ENCODE data around the gene MAP4K5. TPM values are rescaled to one million over a fixed set of nuclear protein-coding genes. Genes with fewer than 3 reads are reported as not detected.

The MAP4K5 gene
- total and polyA plus RNA-seq, 12 donors = 9.2 to 205 (median 33.4) TPM

DNA sequence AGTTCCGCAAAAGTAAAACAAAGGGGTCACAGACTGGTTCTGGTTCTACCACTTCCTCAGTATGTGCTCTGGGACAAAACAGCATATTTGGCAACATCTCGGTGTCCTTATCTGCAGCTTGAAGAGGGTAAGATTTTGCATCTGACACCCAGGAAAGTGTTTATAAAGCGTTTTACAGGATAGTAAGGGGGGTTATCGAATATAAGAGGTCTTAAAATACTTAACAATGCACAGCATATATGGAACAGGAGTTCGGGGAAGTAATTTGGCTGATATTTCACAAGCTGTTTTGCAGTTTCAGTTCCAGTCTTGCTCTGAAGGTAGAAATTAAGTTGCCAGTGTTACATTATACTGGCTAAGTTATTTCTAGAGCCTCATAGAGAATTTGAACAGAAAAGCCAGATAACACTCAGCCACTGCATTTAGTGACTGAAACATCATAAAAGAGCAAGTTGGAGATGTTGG is 904 bp upstream of the MAP4K5 start:
- TF ChIP-seq, protein P1, sequence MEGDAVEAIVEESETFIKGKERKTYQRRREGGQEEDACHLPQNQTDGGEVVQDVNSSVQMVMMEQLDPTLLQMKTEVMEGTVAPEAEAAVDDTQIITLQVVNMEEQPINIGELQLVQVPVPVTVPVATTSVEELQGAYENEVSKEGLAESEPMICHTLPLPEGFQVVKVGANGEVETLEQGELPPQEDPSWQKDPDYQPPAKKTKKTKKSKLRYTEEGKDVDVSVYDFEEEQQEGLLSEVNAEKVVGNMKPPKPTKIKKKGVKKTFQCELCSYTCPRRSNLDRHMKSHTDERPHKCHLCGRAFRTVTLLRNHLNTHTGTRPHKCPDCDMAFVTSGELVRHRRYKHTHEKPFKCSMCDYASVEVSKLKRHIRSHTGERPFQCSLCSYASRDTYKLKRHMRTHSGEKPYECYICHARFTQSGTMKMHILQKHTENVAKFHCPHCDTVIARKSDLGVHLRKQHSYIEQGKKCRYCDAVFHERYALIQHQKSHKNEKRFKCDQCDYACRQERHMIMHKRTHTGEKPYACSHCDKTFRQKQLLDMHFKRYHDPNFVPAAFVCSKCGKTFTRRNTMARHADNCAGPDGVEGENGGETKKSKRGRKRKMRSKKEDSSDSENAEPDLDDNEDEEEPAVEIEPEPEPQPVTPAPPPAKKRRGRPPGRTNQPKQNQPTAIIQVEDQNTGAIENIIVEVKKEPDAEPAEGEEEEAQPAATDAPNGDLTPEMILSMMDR (IDR thresholded peaks at IDR 0.05) = peak in 1 of 6 experiments; percentile 10
- no peak for TF ChIP-seq POLR2A (IDR thresholded peaks at IDR 0.05)
- H3K9me3 ChIP-seq (replicated peaks in 1 of 3) = no peaks in the 10 kb centered on the region
- DNase-seq = peak in 1 of 7 donors; percentile 16
- intact Hi-C loops (cut with DNase I) = loop anchor here (5.0 kb wide), 2 partner anchors 211 to 216 kb away; no protein-coding TSS in a partner anchor
- peaks cover 13 to 33% of the 10 kb centered on the region in 2 donors for H3K4me1 ChIP-seq (replicated peaks in 1 of 2)
- peak overlapping the region in 1 of 4 donors; percentile 80 for H3K4me3 ChIP-seq
- no peaks in the 10 kb centered on the region for H3K27me3 ChIP-seq
- H3K36me3 ChIP-seq (replicated peaks in 1 of 2) = no peaks in the 10 kb centered on the region
- H3K27ac ChIP-seq = peak overlapping the region in 2 of 5 donors; percentile 94 to 98
- 29 to 40% (median 32%) methylated on average over 5 of the region's 5 CpGs for WGBS, 4 donors

DNA sequence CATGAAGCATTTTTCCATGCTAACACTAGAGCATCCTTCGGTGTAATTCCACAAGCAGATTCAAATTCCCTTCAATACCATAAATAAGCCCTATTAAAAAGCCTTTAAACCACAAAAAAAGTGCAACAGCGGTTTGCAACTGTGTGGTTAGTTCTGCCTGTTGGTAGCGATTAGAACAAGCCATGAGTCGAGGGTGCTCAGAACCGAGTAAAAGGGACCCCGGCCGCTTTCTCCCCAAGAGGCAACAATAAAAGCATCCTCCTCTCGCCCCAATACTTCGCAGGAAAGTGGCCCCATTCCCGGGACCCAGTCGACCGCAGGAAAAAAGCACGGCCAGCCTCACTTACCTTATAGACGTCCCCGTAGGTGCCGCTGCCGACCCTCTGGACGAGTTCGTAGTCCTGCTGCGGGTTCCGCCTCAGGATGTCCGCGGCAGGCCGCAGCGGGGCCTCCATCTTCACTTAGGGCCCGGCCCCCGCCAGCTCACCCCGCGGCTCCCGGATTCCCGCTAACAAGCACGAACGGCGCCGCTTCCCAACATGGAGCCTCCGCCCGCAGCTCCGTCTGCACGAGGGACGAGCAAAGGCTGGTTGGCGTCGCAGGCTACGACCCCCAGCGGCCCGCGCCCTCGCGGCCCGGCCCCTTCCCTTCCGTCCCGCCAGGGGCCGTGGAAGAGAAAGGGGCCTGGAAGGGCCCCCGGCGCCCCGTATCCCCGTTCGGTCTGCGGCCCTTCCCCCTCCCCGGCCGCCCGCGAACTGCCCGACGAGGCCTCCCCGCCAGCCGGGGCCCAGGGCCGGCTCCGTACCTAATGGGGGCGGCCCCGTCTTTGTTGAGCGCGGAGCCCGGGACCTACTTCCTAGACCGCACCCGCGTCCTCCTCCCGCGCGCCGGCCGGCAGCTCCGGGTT is 521 bp downstream of the MAP4K5 start:
- TF ChIP-seq POLR2A (IDR thresholded peaks at IDR 0.05) = peak in 1 of 2 donors; percentile 54
- TF ChIP-seq, protein P1 (IDR thresholded peaks at IDR 0.05) = no peak
- H3K27me3 ChIP-seq = no peaks in the 10 kb centered on the region
- WGBS, 4 donors = 1 to 2% (median 1%) methylated on average over 21 to 81 of the region's 82 CpGs
- peak overlapping the region; percentile 59 to 94 (median 73) for H3K4me3 ChIP-seq
- H3K4me1 ChIP-seq (replicated peaks in 1 of 2) = peaks cover 13 to 33% of the 10 kb centered on the region in 2 donors
- peak; percentile 40 to 72 (median 58) for DNase-seq
- intact Hi-C loops (cut with DNase I) = loop anchor here (5.0 kb wide), 2 partner anchors 210 to 215 kb away; no protein-coding TSS in a partner anchor
- no peaks in the 10 kb centered on the region for H3K9me3 ChIP-seq (replicated peaks in 1 of 3)
- H3K27ac ChIP-seq = peak overlapping the region; percentile 58 to 98 (median 94)
- H3K36me3 ChIP-seq (replicated peaks in 1 of 2) = no peaks in the 10 kb centered on the region

DNA sequence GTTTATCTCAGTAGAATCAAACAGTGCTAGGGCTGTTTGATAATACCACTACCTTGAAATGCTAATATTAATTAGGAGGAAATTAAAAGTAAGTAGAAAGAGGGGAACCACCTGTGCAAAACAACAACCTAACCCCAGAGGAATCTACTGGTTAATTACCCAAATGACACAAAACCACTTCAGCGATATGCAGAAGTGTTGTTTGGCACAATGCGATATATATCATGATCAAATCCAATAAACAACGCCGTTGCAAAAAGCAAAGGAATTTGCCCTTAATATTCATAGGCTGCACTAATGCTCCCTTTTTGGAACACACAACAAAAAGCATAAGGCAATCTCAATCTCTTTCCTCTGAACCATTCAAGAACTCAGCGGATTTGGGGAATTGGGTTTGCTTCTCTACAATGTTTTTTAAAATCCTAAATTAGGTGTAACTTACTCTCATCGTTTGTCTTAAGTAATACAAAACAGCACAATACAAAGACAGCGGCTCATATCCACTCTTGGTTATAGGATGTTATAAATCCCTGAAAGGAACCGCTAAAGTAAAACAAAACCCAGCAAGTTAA is 1.5 kb downstream of the MAP4K5 start:
- H3K27me3 ChIP-seq = no peaks in the 10 kb centered on the region
- H3K9me3 ChIP-seq (replicated peaks in 1 of 3) = no peaks in the 10 kb centered on the region
- intact Hi-C loops (cut with DNase I) = loop anchor here (5.0 kb wide), 2 partner anchors 209 to 214 kb away; no protein-coding TSS in a partner anchor
- no peak for DNase-seq
- no peak overlapping the region for H3K27ac ChIP-seq
- H3K36me3 ChIP-seq (replicated peaks in 1 of 2) = no peaks in the 10 kb centered on the region
- TF ChIP-seq, protein P1 (IDR thresholded peaks at IDR 0.05) = no peak
- TF ChIP-seq POLR2A (IDR thresholded peaks at IDR 0.05) = no peak
- 45 to 58% (median 53%) methylated on average over 8 of the region's 8 CpGs for WGBS, 4 donors
- peak overlapping the region in 1 of 4 donors; percentile 80 for H3K4me3 ChIP-seq
- H3K4me1 ChIP-seq (replicated peaks in 1 of 2) = peaks cover 13 to 33% of the 10 kb centered on the region in 2 donors

DNA sequence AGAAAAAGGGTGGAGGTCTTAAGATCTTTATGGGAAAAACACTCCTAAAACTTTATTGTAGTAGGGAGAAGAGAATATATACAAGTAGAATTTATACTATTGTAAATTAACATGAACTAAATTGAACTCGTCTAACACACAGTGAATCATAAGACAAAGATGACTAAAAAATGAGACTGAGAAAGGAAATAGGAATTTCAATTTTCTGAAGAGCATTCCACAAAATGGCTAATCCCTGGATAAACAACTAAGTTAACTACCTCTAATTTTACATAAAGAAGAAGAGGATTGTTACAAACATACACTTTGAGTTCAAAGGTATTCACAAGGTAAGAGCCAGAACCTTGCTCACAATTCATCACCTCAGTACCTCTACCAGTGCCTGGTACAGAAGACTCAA is 2.0 kb downstream of the MAP4K5 start:
- WGBS, 4 donors = 13 to 21% (median 18%) methylated on average over 1 of the region's 1 CpG
- no peaks in the 10 kb centered on the region for H3K9me3 ChIP-seq (replicated peaks in 1 of 3)
- intact Hi-C loops (cut with DNase I) = loop anchor here (5.0 kb wide), 2 partner anchors 208 to 213 kb away; no protein-coding TSS in a partner anchor
- H3K27ac ChIP-seq = no peak overlapping the region
- TF ChIP-seq, protein P1 (IDR thresholded peaks at IDR 0.05) = no peak
- no peak for TF ChIP-seq POLR2A (IDR thresholded peaks at IDR 0.05)
- H3K27me3 ChIP-seq = no peaks in the 10 kb centered on the region
- no peaks in the 10 kb centered on the region for H3K36me3 ChIP-seq (replicated peaks in 1 of 2)
- H3K4me1 ChIP-seq (replicated peaks in 1 of 2) = peaks cover 13 to 33% of the 10 kb centered on the region in 2 donors
- H3K4me3 ChIP-seq = peak overlapping the region in 1 of 4 donors; percentile 80
- DNase-seq = no peak

All from adrenal gland (tissue), 12 donors.